ENCODE measurements around the gene XBP1. TPM values are rescaled to one million over a fixed set of nuclear protein-coding genes. Genes with fewer than 3 reads are reported as not detected.

Gene XBP1
- total and polyA plus RNA-seq, 2 of the 13 experiments (the other 11 are each of a cell fraction or from before 2014, with no cell fraction given): 416 to 427 TPM

DNA sequence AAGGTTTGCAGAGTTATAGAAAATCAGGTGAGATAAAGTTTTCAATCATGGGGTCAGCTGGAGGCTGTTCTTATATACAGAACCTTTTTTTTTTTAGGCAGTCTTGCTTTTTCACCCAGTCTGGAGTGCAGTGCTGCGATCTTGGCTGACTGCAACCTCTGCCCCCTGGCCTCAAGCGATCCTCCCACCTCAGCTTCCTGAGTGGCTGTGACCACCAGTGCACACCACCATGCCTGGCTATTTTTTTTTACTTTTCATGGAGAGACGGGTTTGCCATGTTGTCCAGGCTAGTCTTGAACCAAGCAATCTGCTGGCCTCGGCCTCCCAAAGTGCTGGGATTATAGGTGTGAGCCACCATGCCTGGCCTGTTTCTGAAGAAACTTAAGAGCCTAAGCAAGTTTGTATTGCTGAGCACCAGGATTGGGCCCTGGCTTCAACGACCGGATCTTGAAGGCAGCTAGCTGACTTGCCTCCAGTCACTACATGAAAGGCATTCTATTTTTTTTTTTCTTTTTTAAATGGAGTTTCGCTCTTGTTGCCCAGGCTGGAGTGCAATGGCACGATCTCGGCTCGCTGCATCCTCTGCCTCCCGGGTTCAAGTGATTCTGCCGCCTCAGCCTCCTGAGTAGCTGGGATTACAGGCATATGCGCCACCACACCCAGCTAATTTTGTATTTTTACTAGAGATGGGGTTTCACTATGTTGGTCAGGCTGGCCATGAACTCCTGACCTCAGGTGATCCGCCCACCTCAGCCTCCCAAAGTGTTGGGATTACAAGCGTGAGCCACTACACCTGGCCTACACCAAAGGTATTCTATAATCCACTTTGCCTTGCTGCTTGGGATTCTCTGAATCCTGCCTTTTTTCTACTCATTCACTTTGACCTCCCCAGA lies 7.6 kb downstream of the XBP1 start (continued):
- TF ChIP-seq, protein P1, sequence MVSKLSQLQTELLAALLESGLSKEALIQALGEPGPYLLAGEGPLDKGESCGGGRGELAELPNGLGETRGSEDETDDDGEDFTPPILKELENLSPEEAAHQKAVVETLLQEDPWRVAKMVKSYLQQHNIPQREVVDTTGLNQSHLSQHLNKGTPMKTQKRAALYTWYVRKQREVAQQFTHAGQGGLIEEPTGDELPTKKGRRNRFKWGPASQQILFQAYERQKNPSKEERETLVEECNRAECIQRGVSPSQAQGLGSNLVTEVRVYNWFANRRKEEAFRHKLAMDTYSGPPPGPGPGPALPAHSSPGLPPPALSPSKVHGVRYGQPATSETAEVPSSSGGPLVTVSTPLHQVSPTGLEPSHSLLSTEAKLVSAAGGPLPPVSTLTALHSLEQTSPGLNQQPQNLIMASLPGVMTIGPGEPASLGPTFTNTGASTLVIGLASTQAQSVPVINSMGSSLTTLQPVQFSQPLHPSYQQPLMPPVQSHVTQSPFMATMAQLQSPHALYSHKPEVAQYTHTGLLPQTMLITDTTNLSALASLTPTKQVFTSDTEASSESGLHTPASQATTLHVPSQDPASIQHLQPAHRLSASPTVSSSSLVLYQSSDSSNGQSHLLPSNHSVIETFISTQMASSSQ (IDR thresholded peaks at IDR 0.05; ENCODE audit: low read depth): no peak
- TF ChIP-seq, protein P1 (CRISPR knock-in tag; IDR thresholded peaks at IDR 0.05; ENCODE audit: borderline replicate concordance): 0 out of 2 replicates have a peak, but pooled peaks have one; percentile 55
- 0 out of 2 replicates have a peak, but pooled peaks have one; percentile 3 for TF ChIP-seq THYN1 (CRISPR knock-in tag; IDR thresholded peaks at IDR 0.05; ENCODE audit: borderline replicate concordance, low read depth)
- TF ChIP-seq TSC22D2 (CRISPR knock-in tag; IDR thresholded peaks at IDR 0.05; ENCODE audit: borderline replicate concordance): no peak
- 0 out of 2 replicates have a peak, but pooled peaks have one; percentile 58 for TF ChIP-seq POLR2AphosphoS5 (IDR thresholded peaks at IDR 0.05; ENCODE audit: low read depth, low read length)
- no peak for TF ChIP-seq ONECUT2 (CRISPR knock-in tag; IDR thresholded peaks at IDR 0.05)
- no peak for TF ChIP-seq SNAPC5 (CRISPR knock-in tag; IDR thresholded peaks at IDR 0.05; ENCODE audit: borderline replicate concordance)
- TF ChIP-seq HMGA1 (CRISPR knock-in tag; conservative IDR thresholded peaks at IDR 0.05): no peak
- TF ChIP-seq MTA3 (CRISPR knock-in tag; IDR thresholded peaks at IDR 0.05): no peak
- no peak; the same call in 1 of the 2 replicates for TF ChIP-seq ZBTB33 (CRISPR knock-in tag; IDR thresholded peaks at IDR 0.05)
- TF ChIP-seq ARHGAP35 (CRISPR knock-in tag; IDR thresholded peaks at IDR 0.05; ENCODE audit: borderline replicate concordance): no peak
- no peak for TF ChIP-seq ZMAT5 (CRISPR knock-in tag; IDR thresholded peaks at IDR 0.05; ENCODE audit: borderline replicate concordance, low read depth)
- TF ChIP-seq ZNF354B (CRISPR knock-in tag; IDR thresholded peaks at IDR 0.05): no peak
- TF ChIP-seq, protein P2, sequence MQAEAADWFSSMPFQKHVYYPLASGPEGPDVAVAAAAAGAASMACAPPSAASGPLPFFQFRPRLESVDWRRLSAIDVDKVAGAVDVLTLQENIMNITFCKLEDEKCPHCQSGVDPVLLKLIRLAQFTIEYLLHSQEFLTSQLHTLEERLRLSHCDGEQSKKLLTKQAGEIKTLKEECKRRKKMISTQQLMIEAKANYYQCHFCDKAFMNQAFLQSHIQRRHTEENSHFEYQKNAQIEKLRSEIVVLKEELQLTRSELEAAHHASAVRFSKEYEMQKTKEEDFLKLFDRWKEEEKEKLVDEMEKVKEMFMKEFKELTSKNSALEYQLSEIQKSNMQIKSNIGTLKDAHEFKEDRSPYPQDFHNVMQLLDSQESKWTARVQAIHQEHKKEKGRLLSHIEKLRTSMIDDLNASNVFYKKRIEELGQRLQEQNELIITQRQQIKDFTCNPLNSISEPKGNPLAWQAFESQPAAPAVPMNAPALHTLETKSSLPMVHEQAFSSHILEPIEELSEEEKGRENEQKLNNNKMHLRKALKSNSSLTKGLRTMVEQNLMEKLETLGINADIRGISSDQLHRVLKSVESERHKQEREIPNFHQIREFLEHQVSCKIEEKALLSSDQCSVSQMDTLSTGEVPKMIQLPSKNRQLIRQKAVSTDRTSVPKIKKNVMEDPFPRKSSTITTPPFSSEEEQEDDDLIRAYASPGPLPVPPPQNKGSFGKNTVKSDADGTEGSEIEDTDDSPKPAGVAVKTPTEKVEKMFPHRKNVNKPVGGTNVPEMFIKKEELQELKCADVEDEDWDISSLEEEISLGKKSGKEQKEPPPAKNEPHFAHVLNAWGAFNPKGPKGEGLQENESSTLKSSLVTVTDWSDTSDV (CRISPR knock-in tag; IDR thresholded peaks at IDR 0.05): peak; percentile 65; the same call in 1 of the 2 replicates
- TF ChIP-seq YEATS4 (CRISPR knock-in tag; IDR thresholded peaks at IDR 0.05; ENCODE audit: borderline replicate concordance): no peak
- TF ChIP-seq ZNF792 (CRISPR knock-in tag; IDR thresholded peaks at IDR 0.05): no peak
- TF ChIP-seq NR2F6 (IDR thresholded peaks at IDR 0.05): peak; percentile 85
- peak; percentile 89 for TF ChIP-seq NR2F6 (CRISPR knock-in tag; IDR thresholded peaks at IDR 0.05)
- no peak for TF ChIP-seq ADNP (CRISPR knock-in tag; IDR thresholded peaks at IDR 0.05)
- no peak for TF ChIP-seq HCFC1 (IDR thresholded peaks at IDR 0.05; ENCODE audit: low read depth, low read length)

Data from HepG2 (cell line).